GM19324 (cell line): ENCODE data around the gene C2orf76.

Source experiments
- ATAC-seq: cut with Tn5 transposase; IDR thresholded peaks from one replicate; pipeline ENCODE4 v1.9.1; 2021; ENCODE audit warnings: mild to moderate bottlenecking, moderate library complexity; ENCODE audit not compliant: unreplicated experiment, low FRiP score

Gene C2orf76

GRCh38 chr2:119266091-119266589 is 100.5 kb downstream of the C2orf76 start:
- no peak for ATAC-seq

GRCh38 chr2:119265693-119266066 is 101.0 kb downstream of the C2orf76 start:
- no peak for ATAC-seq

GRCh38 chr2:119264781-119265692 is 101.6 kb downstream of the C2orf76 start:
- peak; percentile 84 for ATAC-seq

GRCh38 chr2:119263656-119264055 is 103.0 kb downstream of the C2orf76 start:
- no peak for ATAC-seq

GRCh38 chr2:119263025-119263424 is 103.6 kb downstream of the C2orf76 start:
- no peak for ATAC-seq

- ATAC-seq: no peak
These were observed 105.0 kb downstream of the C2orf76 start for GRCh38 chr2:119261493-119262225.

- ATAC-seq: no peak
These were observed 105.8 kb downstream of the C2orf76 start for GRCh38 chr2:119260646-119261492.

- ATAC-seq: no peak
These were observed 107.3 kb downstream of the C2orf76 start for GRCh38 chr2:119259296-119259860.

- no peak for ATAC-seq
These were observed 109.4 kb downstream of the C2orf76 start for GRCh38 chr2:119257198-119257597.

- no peak for ATAC-seq
These were observed 110.1 kb downstream of the C2orf76 start for GRCh38 chr2:119256582-119256921.

GRCh38 chr2:119255760-119256581 is 110.7 kb downstream of the C2orf76 start:
- no peak for ATAC-seq

GRCh38 chr2:119254601-119255080 is 112.0 kb downstream of the C2orf76 start:
- no peak for ATAC-seq

GRCh38 chr2:119253760-119254600 is 112.7 kb downstream of the C2orf76 start:
- no peak for ATAC-seq

- no peak for ATAC-seq
These were observed 113.4 kb downstream of the C2orf76 start for GRCh38 chr2:119253114-119253702.
